ENCODE data around the gene FSTL4.

Gene FSTL4

DNA sequence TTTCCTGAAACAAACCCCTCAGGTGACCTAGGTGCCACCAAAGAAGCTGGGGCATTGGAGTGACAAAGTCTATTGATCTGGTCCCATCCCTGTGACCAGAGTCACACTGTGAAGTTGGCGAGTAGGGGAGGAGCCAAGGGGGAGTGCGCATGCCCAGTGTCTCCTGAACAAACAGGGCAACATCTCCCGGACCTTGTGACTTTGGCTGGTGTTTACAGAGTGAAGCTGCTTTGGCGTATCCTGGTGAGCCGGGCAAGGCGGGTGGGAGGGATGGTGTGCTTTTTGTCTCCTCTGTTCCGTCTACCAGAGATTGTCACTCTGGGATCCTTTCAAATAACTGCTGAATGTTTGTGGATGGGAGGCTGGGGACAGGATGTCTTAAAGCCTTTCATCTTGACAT lies 356.1 kb downstream of the FSTL4 start:
- Histone ChIP-seq H3K9me3 (ENCODE audit: low read length) (no peaks in the 10 kb centered on the region), H3K4me2 (ENCODE audit: low read length) (no peak overlapping the region), H3K79me2 (ENCODE audit: insufficient read depth, low read length) (no peaks in the 10 kb centered on the region), H3K27ac (ENCODE audit: low read depth, low read length, poor library complexity, severe bottlenecking) (no peak overlapping the region), H3K9ac (ENCODE audit: low read length) (no peak overlapping the region), H2AFZ (ENCODE audit: low read length) (no peak overlapping the region), H4K20me1 (ENCODE audit: insufficient read depth, low read length) (no peaks in the 10 kb centered on the region), H3K4me3 (ENCODE audit: low read depth, low read length, poor library complexity, severe bottlenecking) (no peak overlapping the region), H3F3A (ENCODE audit: insufficient read depth, low read length) (no peaks in the 10 kb centered on the region), H3K4me1 (ENCODE audit: insufficient read depth, low read length, severe bottlenecking) (no peaks in the 10 kb centered on the region), H3K27me3 (ENCODE audit: insufficient read depth, low read length) (peaks cover 4% of the 10 kb centered on the region; the same call in 1 of the 2 replicates), H3K9me2 (ENCODE audit: low read depth, low read length) (no peaks in the 10 kb centered on the region), H3K36me3 (ENCODE audit: insufficient read depth, low read length) (no peaks in the 10 kb centered on the region)
- TF ChIP-seq, protein P1, sequence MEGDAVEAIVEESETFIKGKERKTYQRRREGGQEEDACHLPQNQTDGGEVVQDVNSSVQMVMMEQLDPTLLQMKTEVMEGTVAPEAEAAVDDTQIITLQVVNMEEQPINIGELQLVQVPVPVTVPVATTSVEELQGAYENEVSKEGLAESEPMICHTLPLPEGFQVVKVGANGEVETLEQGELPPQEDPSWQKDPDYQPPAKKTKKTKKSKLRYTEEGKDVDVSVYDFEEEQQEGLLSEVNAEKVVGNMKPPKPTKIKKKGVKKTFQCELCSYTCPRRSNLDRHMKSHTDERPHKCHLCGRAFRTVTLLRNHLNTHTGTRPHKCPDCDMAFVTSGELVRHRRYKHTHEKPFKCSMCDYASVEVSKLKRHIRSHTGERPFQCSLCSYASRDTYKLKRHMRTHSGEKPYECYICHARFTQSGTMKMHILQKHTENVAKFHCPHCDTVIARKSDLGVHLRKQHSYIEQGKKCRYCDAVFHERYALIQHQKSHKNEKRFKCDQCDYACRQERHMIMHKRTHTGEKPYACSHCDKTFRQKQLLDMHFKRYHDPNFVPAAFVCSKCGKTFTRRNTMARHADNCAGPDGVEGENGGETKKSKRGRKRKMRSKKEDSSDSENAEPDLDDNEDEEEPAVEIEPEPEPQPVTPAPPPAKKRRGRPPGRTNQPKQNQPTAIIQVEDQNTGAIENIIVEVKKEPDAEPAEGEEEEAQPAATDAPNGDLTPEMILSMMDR (IDR thresholded peaks at IDR 0.05; ENCODE audit: low read length) = no peak
- TF ChIP-seq EZH2 (IDR thresholded peaks at IDR 0.05; ENCODE audit: borderline replicate concordance, low read length) = no peak

DNA sequence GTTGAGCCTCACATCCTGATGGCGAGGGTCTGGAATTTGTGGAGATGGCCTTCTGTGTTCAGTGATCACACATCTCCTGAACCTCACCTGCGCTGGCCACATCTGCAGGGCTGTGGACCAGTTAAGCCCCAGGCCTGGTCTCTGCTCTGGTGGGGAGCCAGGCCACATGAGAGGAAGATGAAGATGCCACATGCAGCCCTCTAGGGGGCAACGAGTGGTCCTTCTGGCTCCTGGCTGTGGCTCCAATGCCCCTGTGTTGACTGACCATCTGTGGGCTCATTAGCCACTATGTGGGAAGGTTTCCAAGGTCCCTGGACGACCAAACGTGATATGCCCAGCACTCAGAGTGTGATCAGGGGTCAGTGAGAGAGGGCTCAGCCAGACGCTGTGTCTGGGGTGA lies 357.5 kb downstream of the FSTL4 start:
- Histone ChIP-seq H4K20me1 (ENCODE audit: insufficient read depth, low read length) (no peaks in the 10 kb centered on the region), H3K9me3 (ENCODE audit: low read length) (no peaks in the 10 kb centered on the region), H3F3A (ENCODE audit: insufficient read depth, low read length) (no peaks in the 10 kb centered on the region), H3K4me1 (ENCODE audit: insufficient read depth, low read length, severe bottlenecking) (no peaks in the 10 kb centered on the region), H3K27me3 (ENCODE audit: insufficient read depth, low read length) (peaks cover 4% of the 10 kb centered on the region; the same call in 1 of the 2 replicates), H3K27ac (ENCODE audit: low read depth, low read length, poor library complexity, severe bottlenecking) (no peak overlapping the region), H3K4me3 (ENCODE audit: low read depth, low read length, poor library complexity, severe bottlenecking) (no peak overlapping the region), H3K9ac (ENCODE audit: low read length) (no peak overlapping the region), H3K36me3 (ENCODE audit: insufficient read depth, low read length) (no peaks in the 10 kb centered on the region), H3K4me2 (ENCODE audit: low read length) (no peak overlapping the region), H2AFZ (ENCODE audit: low read length) (no peak overlapping the region), H3K79me2 (ENCODE audit: insufficient read depth, low read length) (no peaks in the 10 kb centered on the region), H3K9me2 (ENCODE audit: low read depth, low read length) (no peaks in the 10 kb centered on the region)
- TF ChIP-seq EZH2 (IDR thresholded peaks at IDR 0.05; ENCODE audit: borderline replicate concordance, low read length) = no peak
- TF ChIP-seq, protein P1 (IDR thresholded peaks at IDR 0.05; ENCODE audit: low read length) = no peak

DNA sequence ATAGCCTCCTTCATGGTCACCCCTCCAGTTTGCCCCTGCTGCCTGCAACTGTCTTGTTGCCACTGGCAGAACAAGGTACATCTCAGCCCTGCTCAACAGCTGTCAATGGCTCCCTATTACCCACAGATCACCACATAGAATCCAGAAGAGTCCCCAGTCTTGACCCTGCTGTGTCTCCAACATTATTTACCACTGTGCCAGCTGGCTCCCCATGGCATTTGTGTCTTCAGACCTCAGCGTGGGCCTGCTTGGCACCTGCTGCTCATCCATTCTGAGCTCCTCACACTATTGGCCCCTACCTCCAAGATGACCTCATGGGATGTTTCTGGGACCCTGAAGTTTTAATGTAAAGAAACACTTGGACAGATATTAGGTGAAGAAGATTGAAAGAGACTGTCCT lies 358.7 kb downstream of the FSTL4 start:
- H3K4me2 ChIP-seq (ENCODE audit: low read length) = no peak overlapping the region

More for the DNA sequence above, 358.7 kb downstream of the FSTL4 start:
- Histone ChIP-seq H3K79me2 (ENCODE audit: insufficient read depth, low read length) (no peaks in the 10 kb centered on the region), H3K9me2 (ENCODE audit: low read depth, low read length) (no peaks in the 10 kb centered on the region), H3K27ac (ENCODE audit: low read depth, low read length, poor library complexity, severe bottlenecking) (no peak overlapping the region), H3K4me1 (ENCODE audit: insufficient read depth, low read length, severe bottlenecking) (no peaks in the 10 kb centered on the region), H3K9me3 (ENCODE audit: low read length) (no peaks in the 10 kb centered on the region), H3K4me3 (ENCODE audit: low read depth, low read length, poor library complexity, severe bottlenecking) (no peak overlapping the region), H3K9ac (ENCODE audit: low read length) (no peak overlapping the region), H3K27me3 (ENCODE audit: insufficient read depth, low read length) (peaks cover 4% of the 10 kb centered on the region; the same call in 1 of the 2 replicates), H3F3A (ENCODE audit: insufficient read depth, low read length) (no peaks in the 10 kb centered on the region), H3K36me3 (ENCODE audit: insufficient read depth, low read length) (no peaks in the 10 kb centered on the region), H2AFZ (ENCODE audit: low read length) (no peak overlapping the region), H4K20me1 (ENCODE audit: insufficient read depth, low read length) (no peaks in the 10 kb centered on the region)
- TF ChIP-seq EZH2 (IDR thresholded peaks at IDR 0.05; ENCODE audit: borderline replicate concordance, low read length) = no peak
- TF ChIP-seq, protein P1 (IDR thresholded peaks at IDR 0.05; ENCODE audit: low read length) = no peak
